PC-3 (cell line): ENCODE data around the gene LCTL.

Source experiments
- CTCF ChIP-seq: fragments of 300-600 bp; sonication (generic); conservative IDR thresholded peaks from 2 replicates; pipeline ENCODE4 v1.5.1; 2017; ENCODE audit warnings: antibody characterized with exemption, low read depth, mild to moderate bottlenecking, low read length
- EZH2 ChIP-seq: fragments of 300-600 bp; sonication (generic); IDR thresholded peaks from one replicate; pipeline ENCODE4 v1.6.1; 2017; ENCODE audit warnings: antibody characterized with exemption, mild to moderate bottlenecking, low read length; ENCODE audit not compliant: unreplicated experiment

GRCh38 chr15:66593219-66593780 is 27.5 kb upstream of the LCTL start:
- TF ChIP-seq EZH2 (no peak), CTCF (no peak)
